ENCODE data around the gene TCF7L2. TPM values are rescaled to one million over a fixed set of nuclear protein-coding genes. Genes with fewer than 3 reads are reported as not detected.

Gene TCF7L2
- total RNA-seq, 1 experiment from 2014 or later: 16.1 TPM

GRCh38 chr10:113023017-113023416 lies 73.0 kb downstream of the TCF7L2 start:
- ChIA-PET POLR2A (ENCODE audit: unreplicated experiment) (interaction anchor here (0.8 kb wide), 1 partner anchor 403 kb away, joined by 4 read pairs; no protein-coding TSS in a partner anchor), CTCF (no interaction called here)
- BruUV-seq (replicated peaks): no TSS peak
- DNase-seq (no peak), ATAC-seq (no peak)
- TF ChIP-seq EZH2phosphoT487 (IDR thresholded peaks at IDR 0.05; ENCODE audit: borderline replicate concordance, low read length) (no peak), EZH2 (IDR thresholded peaks at IDR 0.05; ENCODE audit: low read length, unreplicated experiment) (no peak), CTCF (conservative IDR thresholded peaks at IDR 0.05; ENCODE audit: low read depth, low read length) (no peak)
- Histone ChIP-seq H2AFZ (ENCODE audit: low read length) (no peak overlapping the region), H3K9me2 (replicated peaks; ENCODE audit: low read length) (no peaks in the 10 kb centered on the region), H3K4me3 (ENCODE audit: low read length) (no peak overlapping the region), H3K4me2 (ENCODE audit: low read length) (no peak overlapping the region), H3K9me3 (ENCODE audit: low read length) (no peaks in the 10 kb centered on the region), H3F3A (ENCODE audit: low read length, unreplicated experiment) (no peaks in the 10 kb centered on the region), H3K36me3 (ENCODE audit: low read depth, low read length) (no peaks in the 10 kb centered on the region), H4K20me1 (ENCODE audit: low read length) (peaks cover 14% of the 10 kb centered on the region; the same call in 1 of the 2 replicates), H3K27me3 (ENCODE audit: low read length) (no peaks in the 10 kb centered on the region), H3K27ac (ENCODE audit: low read length) (no peak overlapping the region), H3K79me2 (ENCODE audit: low read length) (peaks cover 86% of the 10 kb centered on the region), H3K4me1 (ENCODE audit: insufficient read depth, low read length) (no peaks in the 10 kb centered on the region), H3K9ac (ENCODE audit: low read length) (no peak overlapping the region)
- intact Hi-C loops (cut with micrococcal nuclease): no loop called here

DNA sequence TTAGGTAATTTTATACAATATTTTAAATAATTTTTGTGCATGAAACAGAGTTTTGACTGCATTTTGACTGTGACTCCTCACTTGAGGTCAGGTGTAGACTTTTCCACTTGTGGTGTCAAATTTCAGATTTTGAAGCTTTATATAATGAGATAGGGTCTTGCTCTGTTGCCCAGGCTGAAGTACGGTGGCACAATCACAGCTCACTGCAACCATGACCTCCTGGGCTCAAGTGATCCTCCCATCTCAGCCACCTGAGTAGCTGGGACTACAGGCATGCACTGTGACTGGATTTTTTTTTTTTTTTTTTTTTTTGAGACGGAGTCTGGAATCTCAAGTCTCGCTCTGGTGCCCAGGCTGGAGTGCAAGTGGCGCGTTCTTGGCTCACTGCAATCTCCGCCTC lies 74.9 kb downstream of the TCF7L2 start:
- ChIA-PET POLR2A (ENCODE audit: unreplicated experiment) (no interaction called here), CTCF (no interaction called here)
- no peak overlapping the region for H3K4me2 ChIP-seq (ENCODE audit: low read length)
- H3K4me3 ChIP-seq (ENCODE audit: low read length): no peak overlapping the region
- H3K36me3 ChIP-seq (ENCODE audit: low read depth, low read length): 0 out of 2 replicates have a peak, but pooled peaks cover 10% of the 10 kb centered on the region
- no TSS peak for BruUV-seq (replicated peaks)
- no peaks in the 10 kb centered on the region for H3K27me3 ChIP-seq (ENCODE audit: low read length)
- no peaks in the 10 kb centered on the region for H3K4me1 ChIP-seq (ENCODE audit: insufficient read depth, low read length)
- H3K79me2 ChIP-seq (ENCODE audit: low read length): peaks cover 84% of the 10 kb centered on the region
- no peak overlapping the region for H3K9ac ChIP-seq (ENCODE audit: low read length)
- peaks cover 12% of the 10 kb centered on the region; the same call in 1 of the 2 replicates for H4K20me1 ChIP-seq (ENCODE audit: low read length)
- intact Hi-C loops (cut with micrococcal nuclease): no loop called here
- no peaks in the 10 kb centered on the region for H3F3A ChIP-seq (ENCODE audit: low read length, unreplicated experiment)
- ATAC-seq (no peak), DNase-seq (no peak)
- TF ChIP-seq CTCF (conservative IDR thresholded peaks at IDR 0.05; ENCODE audit: low read depth, low read length): no peak
- TF ChIP-seq EZH2 (IDR thresholded peaks at IDR 0.05; ENCODE audit: low read length, unreplicated experiment): no peak
- TF ChIP-seq EZH2phosphoT487 (IDR thresholded peaks at IDR 0.05; ENCODE audit: borderline replicate concordance, low read length): no peak
- no peak overlapping the region for H3K27ac ChIP-seq (ENCODE audit: low read length)
- no peaks in the 10 kb centered on the region for H3K9me3 ChIP-seq (ENCODE audit: low read length)
- H3K9me2 ChIP-seq (replicated peaks; ENCODE audit: low read length): no peaks in the 10 kb centered on the region
- no peak overlapping the region for H2AFZ ChIP-seq (ENCODE audit: low read length)

GRCh38 chr10:113025487-113025886 lies 75.4 kb downstream of the TCF7L2 start:
- ChIA-PET POLR2A (ENCODE audit: unreplicated experiment) (no interaction called here), CTCF (no interaction called here)
- H3K9me2 ChIP-seq (replicated peaks; ENCODE audit: low read length): no peaks in the 10 kb centered on the region
- DNase-seq (no peak), ATAC-seq (no peak)
- H2AFZ ChIP-seq (ENCODE audit: low read length): no peak overlapping the region
- H3K4me2 ChIP-seq (ENCODE audit: low read length): no peak overlapping the region
- no peaks in the 10 kb centered on the region for H3F3A ChIP-seq (ENCODE audit: low read length, unreplicated experiment)
- H3K9ac ChIP-seq (ENCODE audit: low read length): no peak overlapping the region
- H3K79me2 ChIP-seq (ENCODE audit: low read length): peaks cover 84% of the 10 kb centered on the region
- TF ChIP-seq EZH2 (IDR thresholded peaks at IDR 0.05; ENCODE audit: low read length, unreplicated experiment): no peak
- no peak for TF ChIP-seq EZH2phosphoT487 (IDR thresholded peaks at IDR 0.05; ENCODE audit: borderline replicate concordance, low read length)
- no peak for TF ChIP-seq CTCF (conservative IDR thresholded peaks at IDR 0.05; ENCODE audit: low read depth, low read length)
- H3K36me3 ChIP-seq (ENCODE audit: low read depth, low read length): 0 out of 2 replicates have a peak, but pooled peaks cover 12% of the 10 kb centered on the region
- no peak overlapping the region for H3K4me3 ChIP-seq (ENCODE audit: low read length)
- no TSS peak for BruUV-seq (replicated peaks)
- intact Hi-C loops (cut with micrococcal nuclease): no loop called here
- peaks cover 7% of the 10 kb centered on the region; the same call in 1 of the 2 replicates for H4K20me1 ChIP-seq (ENCODE audit: low read length)
- H3K27me3 ChIP-seq (ENCODE audit: low read length): no peaks in the 10 kb centered on the region
- H3K4me1 ChIP-seq (ENCODE audit: insufficient read depth, low read length): no peaks in the 10 kb centered on the region
- no peak overlapping the region for H3K27ac ChIP-seq (ENCODE audit: low read length)
- no peaks in the 10 kb centered on the region for H3K9me3 ChIP-seq (ENCODE audit: low read length)

Data from PC-3 (cell line).